DMS114 treated with DMSO at 0.1 percent for 48 hours (cell line): Measurements from ENCODE around the gene MARK2.

Experiments used
- DNase-seq: peaks from one replicate; lab custom pipeline; 2025; ENCODE audit not compliant: unreplicated experiment; lab: John Stamatoyannopoulos, UW

The MARK2 gene

GRCh38 chr11:63879598-63880402, 40.9 kb downstream of the MARK2 start:
- DNase-seq: no peak

- DNase-seq: no peak
Observed at GRCh38 chr11:63880403-63880790, 41.5 kb downstream of the MARK2 start.

GRCh38 chr11:63882555-63883242, 43.8 kb downstream of the MARK2 start:
- DNase-seq: no peak

GRCh38 chr11:63883791-63884190, 44.9 kb downstream of the MARK2 start:
- DNase-seq: no peak

GRCh38 chr11:63884196-63884932, 45.5 kb downstream of the MARK2 start:
- no peak for DNase-seq

GRCh38 chr11:63887386-63887999, 48.6 kb downstream of the MARK2 start:
- DNase-seq: no peak

- DNase-seq: no peak
Observed at GRCh38 chr11:63888170-63889086, 49.5 kb downstream of the MARK2 start.

- DNase-seq: no peak
Observed at GRCh38 chr11:63889344-63889743, 50.4 kb downstream of the MARK2 start.

GRCh38 chr11:63890368-63890767, 51.5 kb downstream of the MARK2 start:
- DNase-seq: no peak

GRCh38 chr11:63892228-63892627, 53.3 kb downstream of the MARK2 start:
- no peak for DNase-seq

GRCh38 chr11:63893355-63893754, 54.4 kb downstream of the MARK2 start:
- no peak for DNase-seq

- no peak for DNase-seq
Observed at GRCh38 chr11:63896071-63896470, 57.2 kb downstream of the MARK2 start.

- no peak for DNase-seq
Observed at GRCh38 chr11:63897459-63898146, 58.7 kb downstream of the MARK2 start.

- no peak for DNase-seq
Observed at GRCh38 chr11:63901660-63902059, 62.8 kb downstream of the MARK2 start.

- DNase-seq: no peak
Observed at GRCh38 chr11:63903884-63904283, 65.0 kb downstream of the MARK2 start.

- DNase-seq: no peak
Observed at GRCh38 chr11:63904743-63905142, 65.8 kb downstream of the MARK2 start.

- DNase-seq: no peak
Observed at GRCh38 chr11:63905179-63905578, 66.3 kb downstream of the MARK2 start.

GRCh38 chr11:63906087-63906486, 67.2 kb downstream of the MARK2 start:
- DNase-seq: no peak

GRCh38 chr11:63906585-63906984, 67.7 kb downstream of the MARK2 start:
- no peak for DNase-seq

GRCh38 chr11:63907063-63907462, 68.2 kb downstream of the MARK2 start:
- no peak for DNase-seq
